NCI-H510A (cell line): ENCODE measurements around the gene TMPRSS4.

Experiments used
- DNase-seq: peaks from one replicate; lab custom pipeline; 2025; lab: John Stamatoyannopoulos, UW

TMPRSS4 gene

DNA sequence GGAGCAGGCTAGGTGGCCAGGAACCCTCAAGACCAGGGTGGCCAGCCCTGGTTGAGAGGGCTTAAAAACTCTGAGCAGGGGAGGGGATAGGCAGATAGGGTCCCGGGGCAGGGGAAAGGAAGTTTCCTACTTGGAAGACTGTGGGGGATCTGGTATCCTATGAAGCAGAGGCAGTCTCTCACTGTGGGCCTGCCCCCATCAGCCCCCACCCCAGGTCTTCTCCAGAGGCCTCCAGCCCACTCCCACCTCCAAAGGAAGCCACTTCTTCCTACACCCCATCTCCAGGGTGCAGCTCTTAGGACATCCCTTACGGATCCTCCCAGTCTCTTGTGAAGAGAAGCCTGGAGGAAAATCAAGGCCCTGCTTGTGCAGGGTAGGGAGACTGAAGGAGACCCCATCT is 59.5 kb downstream of the TMPRSS4 start:
- DNase-seq: no peak

DNA sequence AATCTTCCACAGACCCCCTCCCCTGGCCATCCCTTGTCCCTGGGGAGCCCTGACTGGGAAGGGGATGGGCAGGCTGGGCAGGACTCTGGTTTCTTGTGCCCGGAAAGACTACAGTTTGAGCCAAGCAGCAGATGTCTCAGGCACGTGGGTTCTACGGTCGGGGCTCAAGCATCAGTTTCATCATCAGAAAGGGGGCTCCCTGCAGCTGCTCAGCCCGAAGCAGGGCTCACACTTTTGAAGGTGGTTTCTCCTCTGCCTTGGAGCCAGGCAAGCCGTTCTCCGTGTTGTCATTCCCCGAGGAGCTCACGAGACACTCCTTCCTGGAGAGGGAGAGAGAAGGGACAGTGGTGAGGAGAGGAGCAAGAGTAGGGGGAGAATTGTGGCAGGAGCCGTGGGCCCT is 59.9 kb downstream of the TMPRSS4 start:
- DNase-seq: no peak

DNA sequence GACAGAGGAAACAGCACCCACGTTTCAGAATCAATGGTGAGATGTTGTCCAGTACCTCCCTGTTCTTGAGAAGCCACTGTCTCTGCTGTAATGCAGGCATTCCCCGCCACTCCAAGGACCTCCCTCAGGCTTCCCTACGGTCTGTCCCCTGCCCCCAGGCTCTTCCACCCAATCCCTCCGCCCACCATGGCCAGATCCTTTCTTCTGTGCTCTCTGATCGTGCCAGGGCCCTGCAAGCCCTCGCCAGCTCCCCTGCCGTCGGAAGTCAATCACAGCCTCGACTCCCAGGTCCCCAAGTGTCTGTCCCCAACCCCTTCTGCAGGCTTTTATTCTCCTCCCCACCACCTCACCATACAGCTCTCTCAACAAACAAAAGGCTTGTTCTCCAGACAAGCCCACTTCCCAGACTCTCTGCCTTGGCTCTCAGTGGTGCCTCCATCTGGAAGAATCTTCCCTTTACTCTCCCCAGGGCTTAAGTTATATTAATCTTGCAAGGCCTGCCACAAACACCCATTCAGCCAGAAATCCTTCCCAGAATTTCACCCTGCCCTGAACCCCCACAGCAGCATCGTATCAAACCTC is 62.1 kb downstream of the TMPRSS4 start:
- DNase-seq: no peak

DNA sequence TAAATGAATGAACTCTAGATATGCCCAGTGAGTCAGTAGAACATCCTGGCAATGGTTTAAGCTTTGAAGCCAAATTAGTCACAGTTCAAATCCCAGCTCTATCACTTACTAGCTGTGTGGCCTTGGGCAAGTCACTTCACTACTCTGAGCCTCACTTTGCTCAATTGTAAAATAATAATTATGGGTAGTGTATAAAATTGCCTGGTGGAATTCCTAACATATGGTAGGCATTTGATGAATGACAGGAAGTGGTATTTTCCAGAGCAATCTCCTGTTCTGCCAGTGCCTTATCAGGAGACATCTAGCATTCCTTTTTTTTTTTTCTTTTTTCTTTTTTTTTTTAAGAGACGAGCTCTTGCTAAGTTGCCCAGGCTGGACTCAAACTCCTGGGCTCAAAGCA is 62.7 kb downstream of the TMPRSS4 start:
- no peak for DNase-seq

DNA sequence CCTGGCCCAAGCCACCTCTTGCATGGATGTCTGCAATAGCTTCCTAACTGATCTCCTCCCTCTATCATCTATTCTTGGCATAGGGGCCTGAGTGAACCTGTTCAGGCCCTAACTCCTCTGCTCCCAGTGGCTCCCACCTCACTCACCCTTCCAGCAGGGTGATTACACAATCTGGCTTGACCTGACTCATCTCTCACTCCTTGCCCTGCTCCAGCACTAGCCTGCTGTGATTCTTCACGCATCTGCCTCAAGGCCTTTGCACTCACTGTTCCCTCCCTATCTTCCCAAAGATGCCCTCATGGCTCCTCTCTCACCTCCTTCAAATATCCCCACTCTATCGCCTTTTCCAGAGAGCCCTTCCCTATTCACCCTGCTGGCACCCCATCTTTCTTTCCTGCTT is 65.2 kb downstream of the TMPRSS4 start:
- DNase-seq: no peak

DNA sequence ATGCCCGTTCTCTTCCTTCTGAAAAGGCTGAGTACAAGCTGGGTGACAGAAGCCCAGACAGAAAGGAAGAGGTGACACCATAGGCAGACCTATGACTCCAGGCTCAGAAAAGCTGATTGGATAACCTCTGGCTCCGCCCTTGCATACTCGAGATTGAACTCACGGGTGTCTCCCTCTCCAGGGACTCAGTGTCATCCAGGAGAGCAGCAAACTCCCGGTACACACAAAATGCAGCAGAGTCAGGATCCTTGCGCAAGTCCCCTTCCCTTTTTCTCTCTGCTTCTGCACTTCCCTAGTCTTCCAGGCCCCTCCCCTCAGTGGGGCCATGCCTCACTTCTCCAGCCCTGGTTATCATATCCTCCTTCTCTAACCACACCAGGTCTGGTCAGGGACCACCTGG is 65.9 kb downstream of the TMPRSS4 start:
- DNase-seq: no peak

DNA sequence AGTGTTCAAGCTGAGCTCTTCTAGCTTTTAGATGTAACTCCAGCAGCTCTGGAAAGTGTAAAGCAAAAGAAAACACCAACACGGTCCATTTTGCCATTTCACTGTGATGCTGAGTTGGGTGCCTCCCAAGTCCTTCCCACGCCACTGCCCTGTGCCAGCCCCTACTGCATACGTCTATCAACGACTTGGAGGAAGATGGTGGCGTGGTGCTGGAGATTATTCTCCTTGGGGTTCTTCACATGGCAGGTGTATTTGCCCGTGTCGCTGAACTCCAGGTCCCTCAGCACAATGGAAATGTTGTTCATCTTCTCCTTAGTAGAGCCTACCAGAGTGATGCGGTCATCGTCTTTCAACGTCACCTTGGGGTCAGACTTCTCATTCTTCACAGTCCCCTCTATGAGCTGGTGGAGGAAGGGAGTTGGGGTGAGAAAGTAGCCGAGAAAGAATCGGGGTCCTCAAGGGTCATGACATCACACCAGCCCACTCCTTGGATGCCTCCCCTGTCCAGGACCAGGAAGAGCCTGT is 66.8 kb downstream of the TMPRSS4 start:
- DNase-seq: no peak

DNA sequence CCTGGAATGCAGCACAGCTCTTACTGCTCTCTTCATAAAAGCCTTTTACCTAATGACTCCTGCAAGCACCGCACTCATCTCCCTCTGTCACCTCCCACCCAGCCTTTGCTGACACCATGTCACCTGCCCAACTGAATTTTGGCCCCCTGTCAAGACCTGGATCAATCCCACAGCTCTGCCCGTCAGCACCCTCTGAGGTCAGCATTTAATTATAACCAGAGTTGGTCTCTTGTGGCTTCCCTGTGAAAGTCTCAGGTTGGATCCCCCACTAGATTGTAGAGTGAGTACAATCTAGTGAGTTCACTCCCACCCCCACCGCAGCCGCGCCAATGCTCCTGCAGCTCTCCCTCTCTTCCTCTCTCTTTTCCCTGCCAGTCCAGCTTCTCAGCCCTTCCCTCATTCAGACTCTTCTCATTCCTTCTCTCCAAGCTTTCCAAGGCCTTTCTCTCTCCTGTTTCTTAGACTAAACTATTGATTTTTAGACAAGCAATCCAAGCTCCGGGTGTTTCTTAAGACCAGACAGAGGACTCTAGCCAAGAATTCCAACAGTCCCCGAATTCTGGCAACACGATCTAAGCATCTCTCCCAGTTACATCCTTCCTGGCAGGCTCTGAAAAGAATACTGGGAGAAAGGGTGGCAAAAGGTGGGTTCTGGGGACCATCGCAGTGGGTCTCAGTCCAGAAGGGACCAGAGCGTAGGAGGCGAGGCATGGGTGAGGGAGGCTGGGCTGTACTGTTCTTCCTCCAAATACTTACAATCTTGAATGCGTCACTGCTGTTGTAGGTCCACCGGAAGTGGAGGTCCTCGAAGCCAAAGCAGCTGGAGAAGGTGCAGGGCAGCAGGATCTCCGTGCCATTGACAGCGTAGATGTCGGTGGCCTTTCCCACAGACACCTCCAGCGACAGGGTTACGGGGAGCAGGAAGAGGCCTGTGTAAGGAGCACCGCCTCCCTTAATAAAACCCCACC is 67.7 kb downstream of the TMPRSS4 start:
- no peak for DNase-seq

DNA sequence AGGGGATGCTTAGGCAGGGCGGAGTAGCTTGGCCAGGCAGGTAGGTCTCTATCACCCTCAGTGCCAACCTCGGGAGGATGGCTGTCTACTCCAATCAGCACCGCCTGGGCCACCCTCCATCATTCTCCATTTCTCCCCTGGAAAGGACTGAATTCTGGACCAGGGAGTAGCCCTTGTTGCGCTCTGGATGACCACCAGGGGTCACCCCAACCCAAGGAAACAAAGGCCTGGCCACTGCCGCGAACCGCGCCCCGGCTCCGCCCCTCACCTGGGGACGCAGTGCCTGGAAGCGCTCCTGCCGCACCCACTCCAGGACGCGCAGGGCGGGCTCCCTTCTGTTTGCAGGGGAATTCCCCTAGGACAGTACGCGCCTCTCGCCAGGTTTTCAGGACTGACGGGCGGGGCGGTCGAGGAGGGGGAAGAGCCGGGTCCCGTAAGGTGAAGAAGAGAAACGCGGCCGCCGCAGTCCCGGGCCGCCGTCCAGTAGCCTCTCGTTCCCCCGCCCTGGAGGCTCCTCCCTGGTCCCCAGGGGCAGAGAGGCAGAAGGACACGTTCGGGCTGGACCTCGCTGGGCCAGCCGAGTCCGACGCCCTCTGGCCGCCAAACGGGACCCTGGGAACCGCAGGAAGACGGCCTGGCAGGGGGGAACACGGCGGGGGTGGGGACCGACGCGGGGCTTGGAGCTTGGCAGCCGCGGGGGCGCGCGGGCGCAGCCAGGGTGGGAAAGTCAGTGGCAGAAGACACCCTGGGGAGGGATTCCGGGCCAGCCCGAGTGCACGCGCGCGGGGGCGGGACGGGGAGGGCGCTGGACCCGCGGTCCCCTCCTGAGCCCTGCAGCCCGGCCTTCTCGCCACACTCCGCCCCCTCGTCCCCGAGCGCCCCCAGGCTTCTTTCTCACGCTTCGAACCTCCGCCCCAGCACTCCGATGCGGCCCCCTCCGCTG is 68.7 kb downstream of the TMPRSS4 start:
- DNase-seq: peak; percentile 78

DNA sequence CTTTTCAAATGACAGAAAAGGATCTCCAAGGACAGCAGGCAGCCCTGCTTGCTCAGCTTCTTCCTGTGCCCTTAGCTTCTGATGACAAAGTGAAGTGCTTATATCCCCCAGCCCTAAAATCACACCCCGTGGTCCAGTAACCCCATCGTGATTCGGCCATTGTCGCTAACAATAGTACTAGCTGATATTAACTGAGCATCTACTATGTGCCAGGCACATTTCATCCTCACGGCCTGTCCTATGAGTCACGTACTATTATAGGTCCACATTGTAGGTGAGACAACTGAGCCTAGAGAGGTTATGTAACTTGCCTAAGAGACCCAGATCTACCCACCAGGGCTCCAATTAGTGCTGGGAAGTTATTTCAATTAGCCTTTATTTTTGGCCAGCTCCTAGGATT is 69.7 kb downstream of the TMPRSS4 start:
- no peak for DNase-seq

DNA sequence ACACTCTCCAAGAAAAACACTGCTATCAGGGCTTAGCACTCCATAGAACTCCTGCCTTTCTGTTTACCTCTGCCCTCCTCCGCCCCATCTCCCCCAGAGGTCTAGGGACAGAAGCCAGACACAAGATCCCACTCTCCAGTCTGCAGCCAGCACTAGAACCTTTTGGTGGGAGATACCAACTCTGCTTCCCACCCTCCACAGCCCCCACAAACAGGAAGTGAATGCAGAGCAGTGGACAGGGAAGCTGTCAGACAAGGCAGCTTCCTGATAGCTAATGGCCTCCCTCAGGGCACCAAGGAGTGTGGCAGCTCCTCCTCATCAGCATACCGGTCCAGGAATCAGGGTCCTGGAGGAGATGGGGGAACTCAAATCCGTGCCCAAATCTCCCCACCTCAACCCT is 70.6 kb downstream of the TMPRSS4 start:
- DNase-seq: no peak

DNA sequence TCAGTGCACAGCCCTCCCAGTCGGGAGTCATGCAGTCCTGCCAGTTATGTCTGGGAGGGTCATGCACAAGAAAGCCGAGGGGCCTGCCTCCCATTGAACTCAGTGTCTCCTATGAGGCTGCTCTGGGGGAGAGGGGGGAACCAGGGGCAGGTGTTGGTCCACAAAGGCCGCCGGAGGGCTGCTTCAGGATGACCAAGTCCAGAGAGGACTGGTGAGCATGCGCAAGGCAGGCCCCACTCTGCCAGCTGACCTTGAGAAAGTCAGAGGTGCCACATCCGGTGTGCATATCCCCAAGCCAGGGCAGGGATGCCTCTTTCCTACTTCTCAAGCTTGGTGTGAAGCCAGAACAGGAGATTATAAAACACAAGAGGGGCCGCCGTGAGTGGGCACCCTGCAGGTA is 71.4 kb downstream of the TMPRSS4 start:
- DNase-seq: no peak

DNA sequence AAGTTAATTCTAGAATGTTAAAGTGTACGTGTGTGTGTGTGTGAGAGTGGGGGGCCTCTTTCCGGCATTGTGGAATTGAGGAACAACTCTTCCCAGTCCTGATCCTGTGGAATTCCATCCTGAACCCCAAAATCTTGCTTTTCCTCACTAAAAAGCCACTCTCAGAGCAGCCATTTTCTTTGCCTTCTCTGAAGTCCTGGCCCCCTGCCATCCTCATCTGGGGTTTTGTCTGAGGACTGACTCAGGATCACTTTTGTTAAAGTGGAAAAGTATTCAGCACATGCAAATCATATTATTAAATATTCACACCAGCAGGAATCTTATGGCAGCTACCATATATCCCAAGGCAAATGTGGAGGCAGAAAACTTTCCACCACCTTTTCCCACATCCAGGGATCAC is 72.0 kb downstream of the TMPRSS4 start:
- no peak for DNase-seq

DNA sequence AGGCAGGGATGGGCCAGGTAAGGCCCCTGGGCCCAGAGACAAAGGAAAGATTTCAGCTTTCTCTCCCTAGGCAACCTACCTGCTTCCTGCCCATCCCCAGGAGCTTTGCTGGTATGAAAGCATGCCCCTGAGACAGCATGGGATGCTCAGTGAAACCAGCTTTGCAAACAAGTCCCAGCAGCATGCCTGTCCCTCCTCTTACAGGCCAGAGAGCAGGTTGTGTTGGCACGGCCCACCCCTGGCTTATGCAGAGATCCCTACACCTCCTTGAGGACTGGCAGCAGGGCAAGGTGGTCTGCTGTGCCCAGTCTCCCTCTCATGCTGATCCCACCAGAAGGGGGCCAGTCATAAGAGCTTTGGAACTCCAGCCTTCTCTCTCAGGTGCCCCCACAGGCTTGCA is 72.6 kb downstream of the TMPRSS4 start:
- DNase-seq: no peak

DNA sequence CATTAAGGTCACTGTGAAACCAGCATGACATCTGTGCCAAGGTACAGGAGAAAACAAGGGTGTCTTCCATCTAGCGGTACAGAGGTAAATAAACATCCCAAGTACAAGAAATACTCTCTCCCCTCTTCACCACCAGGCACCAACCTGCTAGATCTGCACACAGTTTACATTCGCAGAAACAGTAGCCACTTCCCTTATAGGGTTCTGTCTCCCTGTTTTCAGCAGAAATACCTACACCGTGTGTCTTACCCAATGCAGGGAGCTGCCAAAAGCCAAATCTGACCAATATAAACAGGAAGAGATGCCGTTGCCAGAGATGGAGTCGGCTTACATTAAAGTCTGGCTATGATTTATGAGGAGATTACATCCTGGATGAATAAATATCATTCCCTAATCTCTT is 74.6 kb downstream of the TMPRSS4 start:
- no peak for DNase-seq

DNA sequence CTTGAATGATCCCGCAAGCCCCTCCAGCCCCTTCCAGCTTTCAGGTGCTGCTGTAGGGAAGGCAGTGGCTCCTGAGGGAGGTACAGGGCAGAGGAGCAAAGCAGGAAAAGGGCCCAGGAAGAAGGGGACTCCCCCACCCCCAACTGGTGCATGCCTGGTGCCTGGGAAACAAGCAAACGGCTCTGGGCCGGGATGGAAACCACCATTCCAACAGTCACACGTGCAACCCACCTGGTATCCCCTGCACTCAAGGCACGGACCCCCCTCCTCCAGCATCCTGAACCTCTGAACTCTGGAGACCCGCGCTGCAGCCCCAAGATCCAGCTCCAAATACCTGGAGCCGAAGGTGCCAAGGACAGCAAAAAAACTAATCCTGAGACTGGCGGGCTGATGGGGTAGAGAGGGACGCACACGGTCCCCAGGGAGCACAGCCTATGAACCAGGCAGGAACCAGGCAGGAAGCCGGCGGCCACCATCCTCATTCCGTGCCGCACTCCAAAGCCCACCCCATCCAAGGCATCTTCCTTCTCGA is 75.2 kb downstream of the TMPRSS4 start:
- DNase-seq: no peak

DNA sequence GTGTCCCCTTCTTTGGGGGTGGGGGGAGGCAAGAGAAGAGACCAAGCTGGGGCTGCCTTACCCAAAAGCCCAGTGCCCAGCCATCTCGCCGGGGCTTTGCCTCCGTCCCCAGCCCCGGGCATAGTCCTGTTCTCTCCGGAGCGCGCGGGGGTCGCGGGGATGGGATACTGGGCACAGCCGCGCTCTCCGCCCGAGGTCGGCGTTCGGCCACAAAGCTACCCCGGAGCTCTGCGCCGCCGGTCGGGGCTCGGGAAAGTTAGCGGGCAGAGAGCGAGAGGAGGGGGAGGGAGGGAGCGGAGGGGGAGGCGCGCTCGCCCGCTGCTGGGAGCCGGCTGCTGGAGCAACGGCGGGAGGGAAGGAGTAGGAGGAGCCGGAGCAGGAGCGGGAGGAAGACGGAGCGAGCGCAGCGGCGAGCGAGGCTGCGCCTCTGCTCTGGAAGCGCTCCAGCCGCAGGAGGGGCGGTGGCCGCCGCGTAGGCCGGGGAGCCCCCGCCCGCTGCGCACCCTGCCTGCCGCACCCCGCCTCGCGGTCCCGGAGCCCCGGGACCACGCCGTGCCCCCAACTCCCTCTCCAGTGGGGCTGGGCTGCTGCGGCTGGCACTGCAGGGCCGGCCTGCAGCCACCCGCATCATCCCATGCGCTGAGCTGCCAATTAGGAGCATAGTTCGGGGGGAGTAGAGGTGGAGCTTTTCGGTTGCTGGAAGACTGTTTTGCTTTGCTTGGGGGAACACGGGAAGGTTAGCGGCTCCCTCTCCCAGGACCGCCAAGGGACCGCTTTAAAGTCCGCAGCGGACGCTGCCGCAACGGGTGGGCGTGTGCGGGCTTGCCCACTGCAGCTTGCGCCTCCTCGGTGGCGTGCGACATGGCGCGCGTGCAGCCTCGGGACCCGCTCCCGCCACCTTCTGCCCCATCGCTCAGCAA is 75.9 kb downstream of the TMPRSS4 start, which contains the start of gene SCN4B:
SCN4B (minus strand) TSS at position 272 of the 920 bp plus-strand sequence; CDS start at position 122, 150 bp downstream.
- DNase-seq: peak; percentile 63

DNA sequence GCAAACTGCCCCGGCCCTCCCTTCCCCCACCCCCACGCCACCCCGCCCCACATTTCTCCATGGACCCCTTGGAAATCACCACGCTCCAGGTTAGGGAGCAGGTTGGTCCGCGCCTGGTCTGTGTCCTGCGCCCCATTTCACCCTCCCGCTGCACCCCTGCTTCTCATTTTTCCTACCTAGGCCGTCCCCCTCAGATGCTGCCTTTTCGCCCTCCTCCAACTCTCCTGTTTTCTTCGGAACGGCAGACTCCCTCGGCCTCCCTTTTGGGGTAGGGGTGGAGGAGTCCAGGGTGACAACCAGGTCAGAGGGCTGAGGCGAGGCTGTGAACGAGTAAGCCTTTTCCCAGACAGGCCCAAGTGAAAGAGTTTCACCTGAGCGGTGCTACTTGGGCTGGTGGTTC is 76.6 kb downstream of the TMPRSS4 start:
- DNase-seq: no peak

DNA sequence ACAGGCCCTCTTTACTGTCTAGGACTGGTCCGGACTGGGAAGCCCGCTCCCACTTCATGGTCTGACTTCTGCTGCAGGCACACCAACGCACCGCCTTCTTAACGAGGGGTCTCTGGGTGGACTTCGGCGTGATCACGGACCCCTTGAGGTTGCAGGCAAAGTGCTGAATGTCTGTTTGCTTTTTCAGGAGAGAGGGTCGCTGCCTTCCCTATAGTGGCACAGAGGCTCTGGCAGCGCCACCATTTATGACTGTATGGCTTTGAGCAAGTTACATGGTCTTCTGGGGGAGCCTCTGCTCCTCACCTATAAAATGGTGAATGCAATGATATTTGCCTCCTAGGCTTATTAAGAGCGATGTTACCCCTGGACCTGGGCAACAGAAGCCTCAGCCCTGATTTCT is 77.1 kb downstream of the TMPRSS4 start:
- DNase-seq: no peak

DNA sequence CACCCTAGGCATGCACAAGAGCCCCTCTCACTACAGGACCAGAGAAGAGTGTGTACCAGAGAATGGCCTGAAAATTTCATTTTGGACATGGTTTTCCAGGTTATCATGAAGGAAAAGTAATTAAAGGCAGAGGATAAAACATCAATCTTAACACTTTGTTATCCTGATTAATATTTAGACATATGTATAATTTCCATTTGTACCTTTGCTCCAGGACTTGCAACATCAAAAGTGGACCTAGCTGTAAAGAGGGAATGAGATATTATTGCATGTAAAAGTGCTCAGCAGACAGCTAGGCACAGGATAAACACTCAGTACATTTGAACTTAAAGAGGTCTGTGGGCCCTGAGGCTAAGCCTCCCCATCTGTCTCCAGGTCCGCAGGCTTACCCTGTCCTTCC is 77.8 kb downstream of the TMPRSS4 start:
- no peak for DNase-seq
